Mesangial cell (primary cell): ENCODE results near the gene ZNG1F. TPM values are rescaled to one million over a fixed set of nuclear protein-coding genes. Genes with fewer than 3 reads are reported as not detected.

ENCODE experiments used
- total RNA-seq: library from RNA; depleted of rRNA; stranded (reverse); fragments of >200 nt; gene quantifications from 2 replicates; pipeline ENCODE4 v1.2.3, GENCODE V29; 2015

ZNG1F gene
- 0.76 and 2.3 TPM in 2 replicates for total RNA-seq

GRCh38 chr9:41189217-41189616, at the start of gene ZNG1F:
Gene ZNG1F, minus strand, starts transcription at chr9:41189317. Its CDS starts 59 bp downstream, at chr9:41189258.

GRCh38 chr9:41128581-41128980, 60.5 kb downstream of the ZNG1F start, which contains the start of gene FOXD4L6:
Gene FOXD4L6, minus strand, starts transcription at chr9:41128681. Its CDS starts 298 bp downstream, at chr9:41128383.

Other genes starting within 250 kb of the ZNG1F start
- gene FOXD4L6, start 60.6 kb downstream of the ZNG1F start, total RNA-seq, result not detected in 2 replicates